HG02678 (cell line): ENCODE results near the gene SPOUT1.
A peak's percentile ranks its signal among the peaks of the same experiment; 100 is the strongest.
"Not testable (repeated sequence)": the region's sequence is repeated elsewhere in the genome, so short reads cannot be mapped to it uniquely, and the experiment has no call there.

ENCODE experiments used
- ATAC-seq: cut with Tn5 transposase; IDR thresholded peaks from one replicate; pipeline ENCODE4 v1.9.1; 2021; ENCODE audit warnings: mild to moderate bottlenecking, moderate library complexity; ENCODE audit not compliant: unreplicated experiment

Gene SPOUT1

GRCh38 chr9:128829477-128830251, at the start of gene SPOUT1:
Gene SPOUT1, minus strand, starts transcription at chr9:128829794. Its CDS starts 14 bp downstream, at chr9:128829780.
- ATAC-seq = peak; percentile 98

GRCh38 chr9:128877852-128878251, 48.3 kb upstream of the SPOUT1 start:
- no peak for ATAC-seq

- ATAC-seq = not testable (repeated sequence)
These were observed 41.3 kb upstream of the SPOUT1 start for GRCh38 chr9:128870941-128871265.

- no peak for ATAC-seq
These were observed 40.7 kb upstream of the SPOUT1 start for GRCh38 chr9:128870128-128870940.

- ATAC-seq = no peak
These were observed 34.1 kb upstream of the SPOUT1 start for GRCh38 chr9:128863647-128864046.

GRCh38 chr9:128862401-128862851, 32.8 kb upstream of the SPOUT1 start:
- no peak for ATAC-seq

GRCh38 chr9:128861501-128861900, 31.9 kb upstream of the SPOUT1 start:
- no peak for ATAC-seq

- no peak for ATAC-seq
These were observed 31.3 kb upstream of the SPOUT1 start for GRCh38 chr9:128860937-128861336.

GRCh38 chr9:128858476-128858875, 28.9 kb upstream of the SPOUT1 start:
- ATAC-seq = not testable (repeated sequence)

- ATAC-seq = not testable (repeated sequence)
These were observed 24.9 kb upstream of the SPOUT1 start for GRCh38 chr9:128854454-128854853.

- ATAC-seq = not testable (repeated sequence)
These were observed 23.1 kb upstream of the SPOUT1 start for GRCh38 chr9:128852646-128853045.

GRCh38 chr9:128851779-128852600, 22.4 kb upstream of the SPOUT1 start:
- not testable (repeated sequence) for ATAC-seq

- ATAC-seq = not testable (repeated sequence)
These were observed 21.4 kb upstream of the SPOUT1 start for GRCh38 chr9:128851024-128851423.

GRCh38 chr9:128847803-128848202, 18.2 kb upstream of the SPOUT1 start:
- no peak for ATAC-seq

- no peak for ATAC-seq
These were observed 17.1 kb upstream of the SPOUT1 start for GRCh38 chr9:128846680-128847030.

GRCh38 chr9:128845186-128845931, 15.8 kb upstream of the SPOUT1 start:
- ATAC-seq = no peak

GRCh38 chr9:128843171-128843570, 13.6 kb upstream of the SPOUT1 start:
- not testable (repeated sequence) for ATAC-seq

GRCh38 chr9:128841694-128842492, 12.3 kb upstream of the SPOUT1 start:
- ATAC-seq = no peak

- no peak for ATAC-seq
These were observed 10.9 kb upstream of the SPOUT1 start for GRCh38 chr9:128840524-128840923.

- no peak for ATAC-seq
These were observed 8.7 kb upstream of the SPOUT1 start for GRCh38 chr9:128838338-128838737.
